CD4-positive, alpha-beta T cell (primary cell): ENCODE measurements around the gene DBN1. TPM values are rescaled to one million over a fixed set of nuclear protein-coding genes. Genes with fewer than 3 reads are reported as not detected.
A peak's percentile ranks its signal among the peaks of the same experiment; 100 is the strongest.

Experiments
- ATAC-seq: fragments of 200-7000 bp; cut with Tn5 transposase; one replicate; pipeline ENCODE4 v1.10.0; 2022; ENCODE audit warnings: mild to moderate bottlenecking; ENCODE audit not compliant: poor library complexity
- CTCF ChIA-PET: fragments of 350-600 bp; sonication (Branson Sonifier 250); formaldehyde crosslinking; loops from one replicate; lab custom pipeline; 2021; ENCODE audit warnings: antibody characterized with exemption, inconsistent platforms; lab: Charles Lee
- POLR2A ChIA-PET: fragments of 350-600 bp; sonication (Branson Sonifier 250); formaldehyde crosslinking; loops from one replicate; lab custom pipeline; 2021; ENCODE audit warnings: antibody characterized with exemption, inconsistent platforms; lab: Charles Lee
- DNase-seq, 14 experiments: peaks; one replicate each; pipeline ENCODE4 v3.0.0-alpha.2; 2013 to 2020; ENCODE audit warnings: mixed read lengths in 2 of 14
- H3K27ac ChIP-seq, 2 donors: one replicate each; pipeline versions ENCODE4 v1.5.1 to v1.7.0; 2013; ENCODE audit warnings: low read length in 2 of 2, low read depth in 1 of 2, mild to moderate bottlenecking in 1 of 2
- H3K27me3 ChIP-seq, 2 experiments: 1 replicate in 1 of 2; 2 replicates in 1 of 2; pipeline versions ENCODE4 v1.6.1 to v1.7.0; 2013; ENCODE audit warnings: low read length in 2 of 2, control low read depth in 1 of 2, mild to moderate bottlenecking in 1 of 2, moderate library complexity in 1 of 2; ENCODE audit not compliant: insufficient read depth in 2 of 2, control insufficient read depth in 1 of 2
- H3K36me3 ChIP-seq: one replicate; pipeline ENCODE4 v1.6.1; 2013; ENCODE audit warnings: low read length, control low read depth; ENCODE audit not compliant: insufficient read depth
- H3K4me1 ChIP-seq: one replicate; pipeline ENCODE4 v1.6.1; 2013; ENCODE audit warnings: low read length, control low read depth; ENCODE audit not compliant: insufficient read depth
- H3K4me3 ChIP-seq: one replicate; pipeline ENCODE4 v1.5.1; 2013; ENCODE audit warnings: mild to moderate bottlenecking, low read length, moderate library complexity
- H3K9me3 ChIP-seq, 2 experiments: 1 replicate in 1 of 2; 2 replicates in 1 of 2; pipeline versions ENCODE4 v1.6.1 to v1.7.0; 2013; ENCODE audit warnings: low read length in 2 of 2, mild to moderate bottlenecking in 2 of 2, control low read depth in 1 of 2, moderate library complexity in 1 of 2; ENCODE audit not compliant: control insufficient read depth in 1 of 2, insufficient read depth in 1 of 2
- H3K27ac Mint-ChIP-seq: one replicate; pipeline ENCODE4 v1.8.0; 2020; ENCODE audit warnings: mixed read lengths
- H3K27me3 Mint-ChIP-seq: one replicate; pipeline ENCODE4 v1.8.0; 2021; ENCODE audit warnings: mixed read lengths
- H3K36me3 Mint-ChIP-seq: one replicate; pipeline ENCODE4 v1.8.0; 2021; ENCODE audit warnings: low read depth, mixed read lengths
- H3K4me1 Mint-ChIP-seq: one replicate; pipeline ENCODE4 v1.8.0; 2021; ENCODE audit warnings: low read depth, mixed read lengths
- H3K4me3 Mint-ChIP-seq: one replicate; pipeline ENCODE4 v1.8.0; 2020; ENCODE audit warnings: mild to moderate bottlenecking, mixed read lengths
- H3K9me3 Mint-ChIP-seq: one replicate; pipeline ENCODE4 v1.8.0; 2020; ENCODE audit warnings: mixed read lengths
- intact Hi-C, 2 experiments: fragments of 100-400 bp; cut with DNase I in 1 of 2; cut with micrococcal nuclease in 1 of 2; formaldehyde crosslinking; loops; one replicate each; pipeline versions ENCODE4 v1.15.1 to v1.9.0; 2023 to 2025; cut with DNase I, micrococcal nuclease
- total RNA-seq, 174 experiments: library from RNA in 2 of 174; stranded (reverse) in 2 of 174; gene quantifications; one replicate each; pipeline ENCODE4 v1.2.3 and lab custom pipeline; 2021 to 2026
- TF ChIP-seq, protein P1 (sequence below): fragments of 200-600 bp; IDR thresholded peaks from one replicate; pipeline ENCODE4 v1.8.0; 2022; ENCODE audit warnings: antibody characterized with exemption, mild to moderate bottlenecking

The DBN1 gene
- total RNA-seq, 2 experiments from 2014 or later = 1.8 to 2.5 TPM

DNA sequence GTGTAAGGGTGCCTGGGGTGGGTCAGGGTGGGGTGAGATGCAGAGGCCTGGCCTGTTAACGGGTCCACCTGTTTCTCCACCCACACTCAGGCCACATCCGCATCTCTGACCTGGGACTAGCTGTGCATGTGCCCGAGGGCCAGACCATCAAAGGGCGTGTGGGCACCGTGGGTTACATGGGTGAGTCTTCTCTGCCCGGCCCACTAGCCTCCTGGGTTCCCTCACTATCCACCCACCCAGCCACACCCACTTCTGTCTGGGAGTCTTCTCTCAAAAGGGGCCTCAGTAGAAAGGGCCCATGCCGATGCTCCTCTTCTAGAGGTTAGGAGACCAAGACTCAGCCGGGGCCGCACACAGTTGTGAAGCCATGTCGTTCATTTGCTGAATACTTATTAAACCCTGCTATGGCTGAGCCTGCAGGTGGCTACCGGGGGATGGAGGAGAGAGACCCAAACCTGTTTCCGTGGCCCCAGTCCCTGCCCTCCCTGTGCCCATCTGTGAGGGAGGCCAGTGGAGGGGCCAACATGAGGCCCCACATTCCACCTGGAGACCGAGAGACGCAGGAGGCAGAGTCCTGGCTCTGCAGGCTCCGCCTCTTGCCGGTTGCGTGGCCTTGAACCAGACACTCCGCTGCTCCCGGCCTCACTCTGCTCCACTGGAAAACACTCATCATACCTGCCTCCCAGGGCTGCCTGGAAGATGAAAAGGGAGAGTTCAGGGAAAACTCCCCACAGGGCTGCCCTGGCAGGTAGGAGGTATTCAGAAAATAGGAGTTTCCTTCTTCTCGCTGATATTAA is 38.3 kb downstream of the DBN1 start:
- Histone ChIP-seq H3K4me1 (peaks cover 100% of the 10 kb centered on the region), H3K27ac (peak overlapping the region; percentile 87 to 92), H3K27me3 (no peaks in the 10 kb centered on the region), H3K36me3 (peaks cover 95% of the 10 kb centered on the region), H3K9me3 (no peaks in the 10 kb centered on the region), H3K4me3 (no peak overlapping the region)
- Mint-ChIP-seq H3K4me1 (peaks cover 80% of the 10 kb centered on the region), H3K9me3 (no peaks in the 10 kb centered on the region), H3K4me3 (peak overlapping the region; percentile 51), H3K27ac (peak overlapping the region; percentile 93), H3K27me3 (no peaks in the 10 kb centered on the region), H3K36me3 (peaks cover 94% of the 10 kb centered on the region)
- TF ChIP-seq, protein P1, sequence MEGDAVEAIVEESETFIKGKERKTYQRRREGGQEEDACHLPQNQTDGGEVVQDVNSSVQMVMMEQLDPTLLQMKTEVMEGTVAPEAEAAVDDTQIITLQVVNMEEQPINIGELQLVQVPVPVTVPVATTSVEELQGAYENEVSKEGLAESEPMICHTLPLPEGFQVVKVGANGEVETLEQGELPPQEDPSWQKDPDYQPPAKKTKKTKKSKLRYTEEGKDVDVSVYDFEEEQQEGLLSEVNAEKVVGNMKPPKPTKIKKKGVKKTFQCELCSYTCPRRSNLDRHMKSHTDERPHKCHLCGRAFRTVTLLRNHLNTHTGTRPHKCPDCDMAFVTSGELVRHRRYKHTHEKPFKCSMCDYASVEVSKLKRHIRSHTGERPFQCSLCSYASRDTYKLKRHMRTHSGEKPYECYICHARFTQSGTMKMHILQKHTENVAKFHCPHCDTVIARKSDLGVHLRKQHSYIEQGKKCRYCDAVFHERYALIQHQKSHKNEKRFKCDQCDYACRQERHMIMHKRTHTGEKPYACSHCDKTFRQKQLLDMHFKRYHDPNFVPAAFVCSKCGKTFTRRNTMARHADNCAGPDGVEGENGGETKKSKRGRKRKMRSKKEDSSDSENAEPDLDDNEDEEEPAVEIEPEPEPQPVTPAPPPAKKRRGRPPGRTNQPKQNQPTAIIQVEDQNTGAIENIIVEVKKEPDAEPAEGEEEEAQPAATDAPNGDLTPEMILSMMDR = no peak
- ChIA-PET POLR2A (interaction anchor here (1.2 to 12.6 kb wide), 4 partner anchors 8 to 29 kb away, joined by 4 to 661 read pairs (median 128); partner anchors contain the start of genes F12, GRK6 and PRR7), CTCF (interaction anchor here (1.3 to 2.4 kb wide), 2 partner anchors 31 to 45 kb away, joined by 4 to 16 read pairs; no protein-coding TSS in a partner anchor)
- intact Hi-C loops = no loop called here
- ATAC-seq = no peak
- DNase-seq = peak in 1 of 14 experiments; percentile 7

DNA sequence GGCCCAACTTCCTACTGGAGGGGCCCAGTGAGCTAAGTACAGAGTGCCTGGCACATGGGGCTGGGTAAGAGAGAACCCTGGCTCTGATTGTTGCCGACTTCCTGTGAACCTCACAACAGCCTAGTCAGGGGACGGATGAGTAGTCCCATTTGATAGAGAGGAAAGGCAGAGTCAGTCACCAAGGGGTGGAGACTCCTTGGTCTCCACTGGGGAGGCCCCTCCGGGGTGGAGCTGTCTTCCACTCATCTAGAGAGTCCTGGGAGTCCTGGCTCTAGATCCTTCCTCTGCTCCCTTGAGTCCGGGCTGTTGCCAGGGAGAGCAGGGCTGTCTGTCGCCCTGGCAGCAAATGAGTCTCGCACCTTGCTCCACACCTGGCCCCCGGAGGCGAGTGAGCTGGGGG is 39.0 kb downstream of the DBN1 start:
- Histone ChIP-seq H3K4me1 (peaks cover 100% of the 10 kb centered on the region), H3K9me3 (no peaks in the 10 kb centered on the region), H3K36me3 (peaks cover 90% of the 10 kb centered on the region), H3K27me3 (no peaks in the 10 kb centered on the region), H3K4me3 (no peak overlapping the region), H3K27ac (peak overlapping the region; percentile 87 to 92)
- DNase-seq = peak in 9 of 14 experiments; percentile 31 to 72 (median 52)
- peak; percentile 48 for ATAC-seq
- ChIA-PET POLR2A (interaction anchor here (0.7 to 12.6 kb wide), 5 partner anchors 8 to 29 kb away, joined by 3 to 661 read pairs (median 6); partner anchors contain the start of genes F12, GRK6 and PRR7), CTCF (interaction anchor here (1.3 to 2.4 kb wide), 2 partner anchors 31 to 44 kb away, joined by 4 to 16 read pairs; no protein-coding TSS in a partner anchor)
- Mint-ChIP-seq H3K27me3 (no peaks in the 10 kb centered on the region), H3K27ac (peak overlapping the region; percentile 93), H3K36me3 (peaks cover 94% of the 10 kb centered on the region), H3K9me3 (no peaks in the 10 kb centered on the region), H3K4me1 (peaks cover 80% of the 10 kb centered on the region), H3K4me3 (peak overlapping the region; percentile 86)
- TF ChIP-seq, protein P1 = no peak
- intact Hi-C loops = no loop called here

DNA sequence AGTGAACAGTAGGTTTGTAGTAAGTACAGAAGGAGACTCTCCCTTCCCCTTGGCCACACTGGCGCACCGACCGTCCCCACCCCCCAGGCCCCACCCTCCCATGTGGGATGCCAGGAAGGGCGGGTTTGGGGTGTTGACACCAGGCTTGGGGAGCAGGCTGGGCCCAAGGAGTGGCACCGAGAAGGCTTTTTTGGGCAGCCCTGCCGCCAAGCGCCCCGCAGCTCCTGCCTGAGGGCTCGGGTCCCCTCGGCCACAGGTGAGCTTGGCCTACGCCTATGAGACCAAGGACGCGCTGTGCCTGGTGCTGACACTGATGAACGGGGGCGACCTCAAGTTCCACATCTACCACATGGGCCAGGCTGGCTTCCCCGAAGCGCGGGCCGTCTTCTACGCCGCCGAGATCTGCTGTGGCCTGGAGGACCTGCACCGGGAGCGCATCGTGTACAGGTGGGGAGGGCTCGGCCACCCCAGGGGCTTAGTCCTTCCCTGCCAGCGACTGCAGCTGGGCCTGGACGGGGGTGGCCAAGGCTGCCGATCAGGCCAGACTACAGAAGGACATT is 39.7 kb downstream of the DBN1 start:
- H3K36me3 Mint-ChIP-seq = peaks cover 94% of the 10 kb centered on the region
- peaks cover 80% of the 10 kb centered on the region for H3K4me1 Mint-ChIP-seq
- H3K4me1 ChIP-seq = peaks cover 100% of the 10 kb centered on the region
- no peak overlapping the region for H3K4me3 ChIP-seq
- no peaks in the 10 kb centered on the region for H3K27me3 Mint-ChIP-seq
- POLR2A ChIA-PET = interaction anchor here (0.7 to 12.6 kb wide), 7 partner anchors 8 to 44 kb away, joined by 3 to 661 read pairs (median 15); partner anchors contain the start of genes F12, GRK6 and PRR7
- peak in 1 of 14 experiments; percentile 26 for DNase-seq
- intact Hi-C loops = no loop called here
- H3K4me3 Mint-ChIP-seq = peak overlapping the region; percentile 86
- peak overlapping the region; percentile 93 for H3K27ac Mint-ChIP-seq
- ATAC-seq = no peak
- TF ChIP-seq, protein P1 = no peak
- peak overlapping the region; percentile 87 to 92 for H3K27ac ChIP-seq
- H3K27me3 ChIP-seq = no peaks in the 10 kb centered on the region
- CTCF ChIA-PET = interaction anchor here (1.3 to 9.3 kb wide), 3 partner anchors 21 to 43 kb away, joined by 4 to 82 read pairs (median 16); no protein-coding TSS in a partner anchor
- peaks cover 87% of the 10 kb centered on the region for H3K36me3 ChIP-seq
- H3K9me3 ChIP-seq = no peaks in the 10 kb centered on the region
- no peaks in the 10 kb centered on the region for H3K9me3 Mint-ChIP-seq
